Esophagus muscularis mucosa (tissue), 3 donors: ENCODE data around the gene ETV6.

Experiments
- POLR2AphosphoS5 ChIP-seq, 2 donors: sonication (generic); formaldehyde crosslinking; IDR thresholded peaks; one replicate each; pipeline ENCODE4 v1.6.1; 2017; ENCODE audit warnings: antibody characterized with exemption in 2 of 2
- TF ChIP-seq, protein P1 (sequence below), 3 experiments: fragments of 200-600 bp in 2 of 3; fragments of 450-650 bp in 1 of 3; sonication (generic) in 2 of 3; IDR thresholded peaks; one replicate each; pipeline ENCODE4 v1.5.1; 2017 to 2019; ENCODE audit warnings: antibody characterized with exemption in 3 of 3, mild to moderate bottlenecking in 2 of 3, moderate library complexity in 1 of 3

DNA sequence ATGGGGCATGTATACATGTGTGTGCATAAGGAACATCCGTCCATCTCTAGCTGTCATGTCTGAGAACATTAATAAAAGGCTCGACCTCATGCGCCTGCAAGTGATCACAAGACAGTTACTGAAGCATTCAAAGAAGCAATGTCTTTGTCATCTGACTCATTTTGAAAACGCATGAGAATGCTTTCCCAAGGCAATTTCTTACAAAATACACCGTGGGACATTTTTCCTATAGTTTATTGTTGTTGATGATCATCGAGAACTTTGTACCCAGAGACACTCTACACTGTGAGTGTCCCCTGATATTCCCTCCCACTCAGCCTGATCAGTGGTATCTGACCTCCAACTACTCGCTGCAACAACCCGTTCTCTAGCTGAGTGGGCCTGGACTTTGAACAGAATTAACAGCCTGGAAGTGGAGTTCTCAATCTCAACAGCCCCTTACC lies 68.1 kb downstream of the ETV6 start:
- TF ChIP-seq, protein P1, sequence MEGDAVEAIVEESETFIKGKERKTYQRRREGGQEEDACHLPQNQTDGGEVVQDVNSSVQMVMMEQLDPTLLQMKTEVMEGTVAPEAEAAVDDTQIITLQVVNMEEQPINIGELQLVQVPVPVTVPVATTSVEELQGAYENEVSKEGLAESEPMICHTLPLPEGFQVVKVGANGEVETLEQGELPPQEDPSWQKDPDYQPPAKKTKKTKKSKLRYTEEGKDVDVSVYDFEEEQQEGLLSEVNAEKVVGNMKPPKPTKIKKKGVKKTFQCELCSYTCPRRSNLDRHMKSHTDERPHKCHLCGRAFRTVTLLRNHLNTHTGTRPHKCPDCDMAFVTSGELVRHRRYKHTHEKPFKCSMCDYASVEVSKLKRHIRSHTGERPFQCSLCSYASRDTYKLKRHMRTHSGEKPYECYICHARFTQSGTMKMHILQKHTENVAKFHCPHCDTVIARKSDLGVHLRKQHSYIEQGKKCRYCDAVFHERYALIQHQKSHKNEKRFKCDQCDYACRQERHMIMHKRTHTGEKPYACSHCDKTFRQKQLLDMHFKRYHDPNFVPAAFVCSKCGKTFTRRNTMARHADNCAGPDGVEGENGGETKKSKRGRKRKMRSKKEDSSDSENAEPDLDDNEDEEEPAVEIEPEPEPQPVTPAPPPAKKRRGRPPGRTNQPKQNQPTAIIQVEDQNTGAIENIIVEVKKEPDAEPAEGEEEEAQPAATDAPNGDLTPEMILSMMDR (IDR thresholded peaks at IDR 0.05): no peak
- TF ChIP-seq POLR2AphosphoS5 (IDR thresholded peaks at IDR 0.05): no peak
